ENCODE results near the gene SH3GL1. TPM values are rescaled to one million over a fixed set of nuclear protein-coding genes. Genes with fewer than 3 reads are reported as not detected.

SH3GL1 gene
- total and polyA plus RNA-seq, 2 of the 4 experiments (the other 2 are of a cell fraction), result 28.1 to 138 TPM

DNA sequence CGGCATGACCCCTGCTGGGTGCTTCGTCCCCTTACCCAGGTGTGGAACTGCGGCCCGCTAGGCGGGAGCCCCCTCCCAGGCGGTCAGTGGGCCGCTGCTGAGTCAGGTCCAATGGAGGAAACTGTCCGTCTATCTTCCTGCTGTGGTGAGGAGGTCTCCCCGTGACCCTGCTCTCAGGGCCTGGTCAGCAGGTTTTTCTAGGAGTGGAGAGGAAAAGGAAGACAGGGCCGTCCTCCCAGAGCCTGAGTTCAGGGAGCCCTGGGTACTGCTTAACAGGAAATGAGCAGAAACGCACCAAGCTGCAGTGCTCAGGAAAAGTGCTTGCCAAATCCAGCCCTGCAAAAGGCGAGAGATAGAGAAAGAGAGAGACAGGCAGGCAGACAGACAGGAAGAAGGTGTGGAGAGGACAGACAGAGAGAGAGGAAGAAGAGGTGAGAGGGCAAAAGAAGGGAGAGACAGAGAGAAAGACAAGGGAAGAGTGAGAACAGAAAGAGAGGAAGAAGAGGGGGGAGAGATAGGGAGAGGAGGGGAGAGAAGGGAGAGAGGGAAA lies 10.3 kb downstream of the SH3GL1 start:
- peak overlapping the region; percentile 95 for H2AK5ac ChIP-seq (ENCODE audit: low read depth, low read length)

More for the DNA sequence above, 10.3 kb downstream of the SH3GL1 start:
- TF ChIP-seq MAFK (IDR thresholded peaks at IDR 0.05; ENCODE audit: low read depth, low read length), result 0 out of 2 replicates have a peak, but pooled peaks have one; percentile 3
- no peak for TF ChIP-seq NFE2L2 (IDR thresholded peaks at IDR 0.05; ENCODE audit: low read depth, low read length)
- Histone ChIP-seq H3K14ac (replicated peaks; ENCODE audit: low read depth, low read length) (peak overlapping the region; percentile 26), H3K18ac (ENCODE audit: low read depth, low read length) (no peak overlapping the region; the same call in 1 of the 2 replicates), H3K27me3 (ENCODE audit: control insufficient read depth, insufficient read depth, low read length) (no peaks in the 10 kb centered on the region), H3K27ac (ENCODE audit: insufficient read depth, low read length) (peak overlapping the region; percentile 36), H3K4me2 (ENCODE audit: low read depth, low read length) (peak overlapping the region; percentile 15), H3K4me1 (ENCODE audit: control insufficient read depth, insufficient read depth, low read length) (peaks cover 57% of the 10 kb centered on the region), H3K79me1 (ENCODE audit: low read depth in 1 of 2, low read length in 2 of 2) (peaks cover 18 to 93% of the 10 kb centered on the region in 2 experiments), H2BK120ac (ENCODE audit: low read depth, low read length) (peak overlapping the region; percentile 4), H3K4me3 (ENCODE audit: insufficient read depth, low read depth, low read length) (no peak overlapping the region), H3K36me3 (ENCODE audit: control insufficient read depth, insufficient read depth, low read length) (peaks cover 7% of the 10 kb centered on the region; the same call in 1 of the 2 replicates), H3K4ac (ENCODE audit: low read depth, low read length) (peak overlapping the region; percentile 75), H4K91ac (ENCODE audit: insufficient read depth, low read depth, low read length) (peak overlapping the region; percentile 47), H4K8ac (ENCODE audit: low read depth in 2 of 2, low read length in 2 of 2) (peak overlapping the region; percentile 45 to 62; a peak in 3 of 4 replicates), H3K9ac (ENCODE audit: low read depth, low read length) (peak overlapping the region; percentile 2), H2BK5ac (ENCODE audit: low read depth, low read length, poor library complexity, severe bottlenecking) (peak overlapping the region; percentile 26), H3K9me1 (ENCODE audit: insufficient read depth, low read length) (peaks cover 27% of the 10 kb centered on the region), H2BK15ac (ENCODE audit: low read depth, low read length) (no peak overlapping the region), H2AFZ (replicated peaks; ENCODE audit: low read length, poor library complexity) (peak overlapping the region; percentile 13), H2BK20ac (ENCODE audit: low read depth, low read length) (no peak overlapping the region), H3K9me3 (ENCODE audit: control insufficient read depth, insufficient read depth, low read length) (no peaks in the 10 kb centered on the region), H3K56ac (ENCODE audit: extremely low read depth, insufficient read depth, low read length) (peak overlapping the region; percentile 6; the same call in 1 of the 2 replicates), H4K20me1 (ENCODE audit: insufficient read depth, low read length) (peaks cover 92% of the 10 kb centered on the region), H2AK9ac (replicated peaks; ENCODE audit: low read depth, low read length, poor library complexity) (peak overlapping the region; percentile 4), H4K5ac (ENCODE audit: low read depth, low read length) (peak overlapping the region; percentile 10; the same call in 1 of the 2 replicates), H3K23ac (ENCODE audit: low read depth, low read length) (peak overlapping the region; percentile 85; the same call in 1 of the 2 replicates)
- BruUV-seq (replicated peaks), result no TSS peak
- intact Hi-C loops (cut with micrococcal nuclease), result loop anchor here (2.0 kb wide), 1 partner anchor 15 kb away; no protein-coding TSS in a partner anchor
- CTCF ChIA-PET, result interaction anchor here (2.8 kb wide), 1 partner anchor 10 kb away, joined by 7 read pairs; the partner anchor contains the start of gene SH3GL1
- WGBS, 2 experiments (ENCODE audit: extremely low coverage in 2 of 2, insufficient read length in 1 of 2), result 32% methylated on average over 6 of the region's 12 CpGs; no CpG with 5 or more reads in 1 of the 2 experiments
- in situ Hi-C loops (cut with MboI; ENCODE audit: low sequenced_read_pairs), result no loop called here
- ATAC-seq (ENCODE audit: low read depth) (peak; percentile 30), DNase-seq (peak; percentile 56)
- dilution Hi-C loops (cut with HindIII; ENCODE audit: low sequenced_read_pairs, unreplicated experiment), result no loop called here
- POLR2A ChIA-PET (ENCODE audit: unreplicated experiment), result no interaction called here

All from IMR-90 (cell line).